ENCODE data around the gene SMPD3. TPM values are rescaled to one million over a fixed set of nuclear protein-coding genes. Genes with fewer than 3 reads are reported as not detected.

The SMPD3 gene
- polyA plus RNA-seq (2012; ENCODE audit: insufficient read length, low read depth), result 0.79 TPM

DNA sequence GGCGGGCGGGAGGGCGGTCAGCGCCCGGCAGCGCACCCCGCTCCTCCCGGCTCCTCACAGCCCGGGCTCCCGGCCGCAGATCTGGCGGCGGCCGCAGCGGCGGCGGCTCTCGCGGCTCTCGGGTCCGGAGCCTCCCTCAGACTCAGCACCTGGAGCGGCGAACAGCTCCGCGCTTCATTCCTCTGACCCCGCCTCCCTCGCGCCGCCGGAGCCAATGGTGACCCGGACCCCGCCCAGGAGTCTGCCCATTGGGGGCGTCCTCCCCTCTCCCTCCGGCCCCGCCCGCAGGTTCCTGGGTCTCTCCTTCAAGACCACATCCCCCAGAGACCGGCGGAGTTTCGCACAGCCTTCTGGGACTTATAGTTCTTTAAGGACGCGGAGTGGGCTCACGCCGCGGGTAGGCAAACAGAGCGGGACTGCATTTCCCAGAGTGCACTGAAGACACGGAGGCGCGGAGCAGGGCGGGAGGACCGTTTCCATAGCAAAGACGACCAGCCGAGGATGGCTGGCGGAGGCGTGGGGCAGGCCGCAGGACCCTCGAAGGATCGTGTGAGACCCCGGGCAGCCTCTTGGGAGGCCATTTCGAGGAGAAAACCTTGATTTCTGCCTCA, at the start of gene SMPD3:
TSS of gene SMPD3 (minus strand) at position 149 of the 611 bp plus-strand sequence. CDS start 76,327 bp downstream, outside the sequence.
- TF ChIP-seq SIN3A (IDR thresholded peaks at IDR 0.05; ENCODE audit: borderline replicate concordance, insufficient read depth, low read length) (no peak; the same call in 1 of the 2 replicates), REST (IDR thresholded peaks at IDR 0.05; ENCODE audit: insufficient read depth in 1 of 2, low read depth in 2 of 2, low read length in 2 of 2) (peak; percentile 89 to 93), FOXP2 (optimal IDR thresholded peaks at IDR 0.05; ENCODE audit: borderline replicate concordance, extremely low read depth, extremely low read length, insufficient read depth) (peak; percentile 30)

DNA sequence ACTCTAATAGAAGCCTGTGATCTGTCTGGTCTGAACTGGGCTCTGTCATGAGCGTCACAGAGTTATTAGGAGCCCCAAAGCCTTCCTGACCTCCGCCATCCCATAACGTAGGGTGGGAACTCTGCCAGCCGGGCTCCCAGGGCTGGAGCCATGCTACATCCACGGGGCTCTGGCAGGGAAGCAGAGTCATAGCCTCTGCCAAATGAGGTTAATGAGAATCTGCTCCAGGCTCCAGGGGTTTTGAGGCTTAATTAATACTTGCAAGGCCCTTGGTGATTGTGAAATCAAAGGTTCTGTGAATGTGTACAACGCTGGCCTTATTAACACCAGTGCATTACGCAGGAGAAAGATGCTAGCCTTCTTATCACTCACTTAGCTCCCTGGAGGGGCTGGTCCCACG, 48.4 kb upstream of the SMPD3 start:
- TF ChIP-seq TAF1 (IDR thresholded peaks at IDR 0.05; ENCODE audit: borderline replicate concordance, insufficient read depth, low read length) (no peak), POLR2AphosphoS5 (IDR thresholded peaks at IDR 0.05; ENCODE audit: low read depth, low read length) (no peak)

DNA sequence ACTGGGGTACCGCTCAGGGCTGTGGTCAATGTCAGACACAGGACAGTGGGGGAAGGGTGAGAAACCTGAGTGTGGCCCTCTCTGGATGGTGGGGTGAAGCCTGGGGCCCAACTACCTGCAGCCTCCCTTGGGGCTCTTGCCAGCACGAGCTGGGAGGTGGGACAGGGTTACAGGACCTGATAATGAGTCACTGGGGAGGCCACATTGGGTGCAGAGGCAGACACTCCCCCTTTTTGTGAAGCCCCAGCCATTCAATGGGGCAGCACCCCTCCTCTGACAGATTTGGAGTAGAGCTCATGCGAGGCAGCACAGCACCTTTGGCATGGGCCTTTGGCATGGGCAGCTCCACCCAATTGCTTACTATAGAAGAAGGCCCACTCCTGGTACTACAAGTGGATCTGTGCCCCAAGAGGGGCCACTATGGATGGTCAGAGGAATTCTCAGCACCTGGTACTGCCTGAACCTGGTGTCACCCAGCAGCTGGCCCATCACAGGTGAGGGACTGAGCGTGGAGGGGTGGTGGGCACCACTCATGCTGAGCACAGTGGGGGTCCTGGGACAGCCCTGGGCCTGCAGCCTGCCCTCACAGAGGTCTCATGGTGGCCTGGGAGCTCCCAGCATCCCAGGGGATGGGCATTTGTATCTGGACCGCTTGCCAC, 45.2 kb upstream of the SMPD3 start:
- TF ChIP-seq POLR2AphosphoS5 (IDR thresholded peaks at IDR 0.05; ENCODE audit: low read depth, low read length) (no peak), SIN3A (IDR thresholded peaks at IDR 0.05; ENCODE audit: borderline replicate concordance, insufficient read depth, low read length) (no peak), FOXP2 (optimal IDR thresholded peaks at IDR 0.05; ENCODE audit: borderline replicate concordance, extremely low read depth, extremely low read length, insufficient read depth) (no peak), TAF1 (IDR thresholded peaks at IDR 0.05; ENCODE audit: borderline replicate concordance, insufficient read depth, low read length) (no peak), REST (IDR thresholded peaks at IDR 0.05; ENCODE audit: insufficient read depth in 1 of 2, low read depth in 2 of 2, low read length in 2 of 2) (no peak)

- TF ChIP-seq REST (IDR thresholded peaks at IDR 0.05; ENCODE audit: insufficient read depth in 1 of 2, low read depth in 2 of 2, low read length in 2 of 2) (no peak), FOXP2 (optimal IDR thresholded peaks at IDR 0.05; ENCODE audit: borderline replicate concordance, extremely low read depth, extremely low read length, insufficient read depth) (no peak), TAF1 (IDR thresholded peaks at IDR 0.05; ENCODE audit: borderline replicate concordance, insufficient read depth, low read length) (no peak), SIN3A (IDR thresholded peaks at IDR 0.05; ENCODE audit: borderline replicate concordance, insufficient read depth, low read length) (no peak), POLR2AphosphoS5 (IDR thresholded peaks at IDR 0.05; ENCODE audit: low read depth, low read length) (no peak)
Observed at GRCh38 chr16:68492543-68493411, 44.5 kb upstream of the SMPD3 start.

DNA sequence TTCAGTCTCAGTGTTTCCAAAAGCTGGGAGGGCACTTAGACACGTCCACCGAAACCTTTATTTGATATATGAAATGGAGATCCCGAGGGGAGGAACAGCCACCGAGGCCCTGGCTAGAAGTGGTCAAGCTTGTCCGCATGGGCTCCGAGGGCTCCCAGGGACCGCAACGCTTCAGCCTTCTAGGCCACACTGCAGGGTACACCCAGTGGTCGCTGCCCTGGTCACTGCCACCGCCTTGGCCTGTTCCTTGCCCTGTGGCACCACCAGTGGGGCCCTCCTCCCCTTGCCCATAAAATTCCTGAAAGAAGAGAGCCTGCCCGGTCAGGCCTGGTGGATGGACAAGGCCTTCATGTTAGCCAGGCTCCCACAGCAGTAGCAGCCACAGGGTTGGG, 43.8 kb upstream of the SMPD3 start:
- no peak for TF ChIP-seq REST (IDR thresholded peaks at IDR 0.05; ENCODE audit: insufficient read depth in 1 of 2, low read depth in 2 of 2, low read length in 2 of 2)
- TF ChIP-seq TAF1 (IDR thresholded peaks at IDR 0.05; ENCODE audit: borderline replicate concordance, insufficient read depth, low read length), result no peak
- TF ChIP-seq POLR2AphosphoS5 (IDR thresholded peaks at IDR 0.05; ENCODE audit: low read depth, low read length), result no peak
- TF ChIP-seq SIN3A (IDR thresholded peaks at IDR 0.05; ENCODE audit: borderline replicate concordance, insufficient read depth, low read length), result no peak
- no peak for TF ChIP-seq FOXP2 (optimal IDR thresholded peaks at IDR 0.05; ENCODE audit: borderline replicate concordance, extremely low read depth, extremely low read length, insufficient read depth)
